ENCODE measurements around the gene HBM. TPM values are rescaled to one million over a fixed set of nuclear protein-coding genes. Genes with fewer than 3 reads are reported as not detected.
"Not testable (repeated sequence)": the region's sequence is repeated elsewhere in the genome, so short reads cannot be mapped to it uniquely, and the experiment has no call there.

The HBM gene
- total and polyA plus RNA-seq, 10 of the 15 experiments (the other 5 are each of a cell fraction or from before 2014, with no cell fraction given) = 0.23 TPM; not detected in 9

- ATAC-seq (no peak), FAIRE-seq (no peak), DNase-seq (ENCODE audit: low read depth, low spot score) (no peak)
- H3K4me1 ChIP-seq (ENCODE audit: control insufficient read depth, insufficient read depth, low read length) = no peaks in the 10 kb centered on the region
- in situ Hi-C loops (cut with MboI) (no loop called here), intact Hi-C loops (cut with micrococcal nuclease; ENCODE audit: unreplicated experiment) (no loop called here)
- H3K4me3 ChIP-seq = no peak overlapping the region
- no peak overlapping the region for H2AFZ ChIP-seq (ENCODE audit: control insufficient read depth, low read depth, low read length)
- no peak overlapping the region for H3K27ac ChIP-seq (ENCODE audit: control insufficient read depth, insufficient read depth)
- H3K4me2 ChIP-seq (ENCODE audit: control insufficient read depth, insufficient read depth) = no peak overlapping the region
- H4K20me1 ChIP-seq (ENCODE audit: control insufficient read depth, insufficient read depth) = no peaks in the 10 kb centered on the region
- H3K79me2 ChIP-seq (ENCODE audit: control insufficient read depth, insufficient read depth, low read length) = no peaks in the 10 kb centered on the region
- no TSS peak for BruUV-seq (replicated peaks)
- peaks cover 4 to 10% of the 10 kb centered on the region in 2 experiments for H3K27me3 ChIP-seq (replicated peaks in 1 of 2; ENCODE audit: control insufficient read depth in 2 of 2, insufficient read depth in 2 of 2, low read length in 1 of 2)
- ChIA-PET SMC1A (ENCODE audit: uncharacterized antibody, unreplicated experiment) (no interaction called here), CTCF (no interaction called here), RAD21 (ENCODE audit: unreplicated experiment) (no interaction called here), POLR2A (no interaction called here)
- 9% methylated on average over 8 of the region's 8 CpGs for WGBS (ENCODE audit: insufficient coverage, insufficient replicate concordance, low lambda C conversion rate, missing lambda C conversion rate)
- H3K36me3 ChIP-seq (ENCODE audit: control insufficient read depth in 2 of 2, insufficient read depth in 2 of 2, low read length in 1 of 2) = no peaks in the 10 kb centered on the region
- H3K9me3 ChIP-seq (replicated peaks; ENCODE audit: control insufficient read depth, insufficient read depth, low read length) = no peaks in the 10 kb centered on the region
- TF ChIP-seq ZBTB11 (CRISPR knock-in tag; IDR thresholded peaks at IDR 0.05) = no peak
- TF ChIP-seq CEBPB (IDR thresholded peaks at IDR 0.05; ENCODE audit: borderline replicate concordance in 1 of 2, low read depth in 2 of 2, low read length in 2 of 2) = no peak
- TF ChIP-seq USF2 (IDR thresholded peaks at IDR 0.05; ENCODE audit: borderline replicate concordance, low read depth, low read length) = no peak
- no peak for TF ChIP-seq STAT3 (IDR thresholded peaks at IDR 0.05; ENCODE audit: low read depth, low read length)
- TF ChIP-seq ELK1 (IDR thresholded peaks at IDR 0.05; ENCODE audit: low read depth, low read length) = no peak
- no peak for TF ChIP-seq YY1 (IDR thresholded peaks at IDR 0.05; ENCODE audit: low read depth, low read length)
- no peak for TF ChIP-seq TCF12 (IDR thresholded peaks at IDR 0.05; ENCODE audit: low read depth, low read length)
- no peak overlapping the region for H3K9ac ChIP-seq (ENCODE audit: control insufficient read depth, insufficient read depth, low read length)
Measured at GRCh38 chr16:175011-175949, 9.5 kb downstream of the HBM start.

GRCh38 chr16:176006-176405, 10.2 kb downstream of the HBM start:
- CTCF ChIA-PET; H3K27ac ChIP-seq (ENCODE audit: control insufficient read depth, insufficient read depth); DNase-seq (ENCODE audit: low read depth, low spot score); BruUV-seq (replicated peaks); RAD21 ChIA-PET (ENCODE audit: unreplicated experiment); FAIRE-seq; ATAC-seq; H3K4me1 ChIP-seq (ENCODE audit: control insufficient read depth, insufficient read depth, low read length); SMC1A ChIA-PET (ENCODE audit: uncharacterized antibody, unreplicated experiment); POLR2A ChIA-PET; H3K4me3 ChIP-seq; H3K4me2 ChIP-seq (ENCODE audit: control insufficient read depth, insufficient read depth); H3K79me2 ChIP-seq (ENCODE audit: control insufficient read depth, insufficient read depth, low read length); in situ Hi-C loops (cut with MboI); intact Hi-C loops (cut with micrococcal nuclease; ENCODE audit: unreplicated experiment); H3K9me3 ChIP-seq (replicated peaks; ENCODE audit: control insufficient read depth, insufficient read depth, low read length); H4K20me1 ChIP-seq (ENCODE audit: control insufficient read depth, insufficient read depth); H2AFZ ChIP-seq (ENCODE audit: control insufficient read depth, low read depth, low read length); H3K9ac ChIP-seq (ENCODE audit: control insufficient read depth, insufficient read depth, low read length); H3K36me3 ChIP-seq (ENCODE audit: control insufficient read depth in 2 of 2, insufficient read depth in 2 of 2, low read length in 1 of 2): not testable (repeated sequence)
- 0% methylated on average over 3 of the region's 39 CpGs for WGBS (ENCODE audit: insufficient coverage, insufficient replicate concordance, low lambda C conversion rate, missing lambda C conversion rate)
- peaks cover 6 to 10% of the 10 kb centered on the region in 2 experiments for H3K27me3 ChIP-seq (replicated peaks in 1 of 2; ENCODE audit: control insufficient read depth in 2 of 2, insufficient read depth in 2 of 2, low read length in 1 of 2)

Measured in GM12878 (cell line).